Endothelial cell of umbilical vein (primary cell): ENCODE measurements around the gene SH3RF3. TPM values are rescaled to one million over a fixed set of nuclear protein-coding genes. Genes with fewer than 3 reads are reported as not detected.

Experiments used
- BruUV-seq: library from RNA; stranded (reverse); fragments of 400-500 nt; replicated peaks from 2 replicates; lab custom pipeline; 2021; lab: Mats Ljungman, UMichigan
- CTCF ChIA-PET: fragments of 300-600, 350-600 bp; sonication (Branson Sonifier 250); formaldehyde crosslinking; loops from one replicate; lab custom pipeline; 2021; ENCODE audit warnings: antibody characterized with exemption, inconsistent platforms; lab: Charles Lee
- POLR2A ChIA-PET: fragments of 300-600, 350-600 bp; sonication (Branson Sonifier 250); formaldehyde crosslinking; loops from one replicate; lab custom pipeline; 2021; ENCODE audit warnings: antibody characterized with exemption, inconsistent platforms; lab: Charles Lee
- DNase-seq: peaks from one replicate; pipeline ENCODE4 v3.0.0-alpha.2; 2011; ENCODE audit warnings: low read depth, low spot score
- FAIRE-seq: peaks from 2 replicates; lab custom pipeline; 2011; peaks lifted over from hg19 to GRCh38; lab: Jason Lieb, UNC
- H2AFZ ChIP-seq: 2 replicates; pipeline ENCODE4 v1.6.0; 2012; ENCODE audit warnings: low read depth, low read length, control low read depth, inconsistent platforms
- H3K27ac ChIP-seq: 2 replicates; pipeline ENCODE4 v1.5.1; 2011; ENCODE audit warnings: low read depth, mild to moderate bottlenecking, control low read depth, low read length, moderate library complexity; ENCODE audit not compliant: insufficient read depth
- H3K27me3 ChIP-seq, 2 experiments: 2 replicates each; pipeline versions ENCODE4 v1.6.0 to v1.6.1; 2011; ENCODE audit warnings: low read length in 2 of 2, mixed read lengths in 1 of 2; ENCODE audit not compliant: control insufficient read depth in 2 of 2, insufficient read depth in 2 of 2
- H3K36me3 ChIP-seq, 2 experiments: 2 replicates in 1 of 2; 3 replicates in 1 of 2; pipeline ENCODE4 v1.5.1; 2011; ENCODE audit warnings: low read length in 2 of 2, mild to moderate bottlenecking in 1 of 2, moderate library complexity in 1 of 2; ENCODE audit not compliant: control insufficient read depth in 2 of 2, insufficient read depth in 2 of 2; ENCODE audit errors: extremely low read depth in 1 of 2
- H3K4me1 ChIP-seq: 3 replicates; pipeline ENCODE4 v1.5.1; 2011; ENCODE audit warnings: mild to moderate bottlenecking, low read length; ENCODE audit not compliant: control insufficient read depth, insufficient read depth; ENCODE audit errors: extremely low read depth
- H3K4me2 ChIP-seq: 2 replicates; pipeline ENCODE4 v1.6.1; 2011; ENCODE audit warnings: low read length, control low read depth, mixed read lengths; ENCODE audit not compliant: insufficient read depth
- H3K4me3 ChIP-seq, 3 experiments: fragments of 200-600 bp in 1 of 3; sonication (generic), shearing (Covaris generic) in 1 of 3; replicated peaks in 1 of 3; 2 replicates each; pipeline ENCODE4 v1.5.1; 2011 to 2016; ENCODE audit warnings: control low read depth in 3 of 3, low read length in 3 of 3, mild to moderate bottlenecking in 2 of 3, inconsistent platforms in 1 of 3, low read depth in 1 of 3, moderate library complexity in 1 of 3; ENCODE audit not compliant: insufficient read depth in 1 of 3
- H3K79me2 ChIP-seq: 2 replicates; pipeline ENCODE4 v1.6.0; 2012; ENCODE audit warnings: low read length, inconsistent platforms; ENCODE audit not compliant: control insufficient read depth, insufficient read depth
- H3K9ac ChIP-seq: replicated peaks from 2 replicates; pipeline ENCODE3; 2011; ENCODE audit warnings: low read length, control low read depth; ENCODE audit not compliant: insufficient read depth; ENCODE audit errors: extremely low read depth
- H3K9me1 ChIP-seq: replicated peaks from 3 replicates; pipeline ENCODE4 v1.6.0; 2011; ENCODE audit warnings: mild to moderate bottlenecking, low read length; ENCODE audit not compliant: control insufficient read depth, insufficient read depth; ENCODE audit errors: extremely low read depth
- H3K9me3 ChIP-seq: replicated peaks from 2 replicates; pipeline ENCODE4 v1.5.1; 2012; ENCODE audit warnings: low read length, inconsistent platforms; ENCODE audit not compliant: control insufficient read depth, insufficient read depth
- H4K20me1 ChIP-seq: replicated peaks from 2 replicates; pipeline ENCODE3; 2011; ENCODE audit warnings: mild to moderate bottlenecking, low read length; ENCODE audit not compliant: control insufficient read depth, insufficient read depth; ENCODE audit errors: extremely low read depth
- EZH2 ChIP-seq: IDR thresholded peaks from 2 replicates; pipeline ENCODE4 v1.6.1; 2012; ENCODE audit warnings: borderline replicate concordance, low read depth, mild to moderate bottlenecking, moderate library complexity, low read length, inconsistent platforms; ENCODE audit not compliant: severe bottlenecking
- FOS ChIP-seq: IDR thresholded peaks from 2 replicates; pipeline ENCODE4 v1.6.1; 2011; ENCODE audit warnings: mild to moderate bottlenecking, low read length, moderate library complexity, borderline replicate concordance; ENCODE audit not compliant: insufficient read depth
- GATA2 ChIP-seq: IDR thresholded peaks from 2 replicates; pipeline ENCODE4 v1.7.0; 2011; ENCODE audit warnings: low read depth, mild to moderate bottlenecking, moderate library complexity, mixed read lengths, low read length; ENCODE audit not compliant: insufficient read length, insufficient read depth
- JUN ChIP-seq: IDR thresholded peaks from 2 replicates; pipeline ENCODE4 v1.6.1; 2011; ENCODE audit warnings: borderline replicate concordance, low read depth; ENCODE audit not compliant: insufficient read length, insufficient read depth
- MAX ChIP-seq: IDR thresholded peaks from 2 replicates; pipeline ENCODE4 v1.6.1; 2011; ENCODE audit not compliant: insufficient read depth, insufficient read length
- MYC ChIP-seq: IDR thresholded peaks from one replicate; pipeline ENCODE4 v1.6.1; 2011; ENCODE audit warnings: mild to moderate bottlenecking, low read depth, low read length
- POLR2A ChIP-seq: IDR thresholded peaks from 2 replicates; pipeline ENCODE4 v1.6.1; 2012; ENCODE audit warnings: low read depth, mild to moderate bottlenecking, control low read depth, low read length
- POLR2AphosphoS5 ChIP-seq: IDR thresholded peaks from 2 replicates; pipeline ENCODE4 v1.6.1; 2012; ENCODE audit warnings: low read depth, mild to moderate bottlenecking, control low read depth, low read length, moderate library complexity; ENCODE audit not compliant: insufficient read depth
- dilution Hi-C: fragments of 300-500 bp; cut with MboI; formaldehyde crosslinking; loops from one replicate; pipeline ENCODE4 v1.15.0; 2019; ENCODE audit warnings: low sequenced_read_pairs; ENCODE audit not compliant: extremely low pct_ligation_motif_present
- intact Hi-C: fragments of 100-400 bp; cut with micrococcal nuclease; formaldehyde crosslinking; loops from one replicate; pipeline ENCODE4 v1.10.0; 2022
- polyA plus RNA-seq, 4 experiments: library from polyadenylated mRNA; depleted of rRNA in 3 of 4; stranded (reverse) in 3 of 4; unstranded in 1 of 4; fragments of >200 nt; gene quantifications; 2 replicates each; pipeline versions ENCODE4 v1.2.1 to v1.2.3, GENCODE V29; 2011 to 2012; ENCODE audit warnings: missing spikeins in 1 of 4
- total RNA-seq: library from RNA; stranded (reverse); gene quantifications from 2 replicates; pipeline ENCODE4 v1.2.3, GENCODE V29; 2021
- TF ChIP-seq, protein P1 (sequence below), 2 donors: IDR thresholded peaks; 1 replicate in 1 of 2; 2 replicates in 1 of 2; pipeline ENCODE4 v1.5.1; 2011; ENCODE audit warnings: low read length in 2 of 2, mild to moderate bottlenecking in 2 of 2, moderate library complexity in 2 of 2, control low read depth in 1 of 2, inconsistent platforms in 1 of 2, low read depth in 1 of 2; ENCODE audit not compliant: insufficient read depth in 1 of 2; ENCODE audit errors: extremely low read depth in 1 of 2

Gene SH3RF3
- total and polyA plus RNA-seq, 2 donors (not counting 3 experiments of a cell fraction or from before 2014, with no cell fraction given) = 3.8 to 14.7 TPM

GRCh38 chr2:109532728-109533076, 403.7 kb downstream of the SH3RF3 start:
- Histone ChIP-seq H4K20me1 (no peaks in the 10 kb centered on the region), H3K9me3 (no peaks in the 10 kb centered on the region), H3K4me1 (no peaks in the 10 kb centered on the region), H3K9me1 (no peaks in the 10 kb centered on the region), H2AFZ (no peak overlapping the region), H3K4me3 (no peak overlapping the region), H3K9ac (no peak overlapping the region), H3K36me3 (no peaks in the 10 kb centered on the region), H3K4me2 (no peak overlapping the region), H3K27me3 (peaks cover 10% of the 10 kb centered on the region in 2 experiments), H3K79me2 (no peaks in the 10 kb centered on the region), H3K27ac (no peak overlapping the region)
- TF ChIP-seq JUN (no peak), MYC (no peak)
- TF ChIP-seq, protein P1, sequence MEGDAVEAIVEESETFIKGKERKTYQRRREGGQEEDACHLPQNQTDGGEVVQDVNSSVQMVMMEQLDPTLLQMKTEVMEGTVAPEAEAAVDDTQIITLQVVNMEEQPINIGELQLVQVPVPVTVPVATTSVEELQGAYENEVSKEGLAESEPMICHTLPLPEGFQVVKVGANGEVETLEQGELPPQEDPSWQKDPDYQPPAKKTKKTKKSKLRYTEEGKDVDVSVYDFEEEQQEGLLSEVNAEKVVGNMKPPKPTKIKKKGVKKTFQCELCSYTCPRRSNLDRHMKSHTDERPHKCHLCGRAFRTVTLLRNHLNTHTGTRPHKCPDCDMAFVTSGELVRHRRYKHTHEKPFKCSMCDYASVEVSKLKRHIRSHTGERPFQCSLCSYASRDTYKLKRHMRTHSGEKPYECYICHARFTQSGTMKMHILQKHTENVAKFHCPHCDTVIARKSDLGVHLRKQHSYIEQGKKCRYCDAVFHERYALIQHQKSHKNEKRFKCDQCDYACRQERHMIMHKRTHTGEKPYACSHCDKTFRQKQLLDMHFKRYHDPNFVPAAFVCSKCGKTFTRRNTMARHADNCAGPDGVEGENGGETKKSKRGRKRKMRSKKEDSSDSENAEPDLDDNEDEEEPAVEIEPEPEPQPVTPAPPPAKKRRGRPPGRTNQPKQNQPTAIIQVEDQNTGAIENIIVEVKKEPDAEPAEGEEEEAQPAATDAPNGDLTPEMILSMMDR (IDR thresholded peaks at IDR 0.05; ENCODE audit: extremely low read depth in 1 of 2, insufficient read depth in 1 of 2, low read depth in 1 of 2, low read length in 2 of 2) = no peak
- ChIA-PET CTCF (interaction anchor here (1.0 to 4.8 kb wide), 4 partner anchors 11 to 604 kb away, joined by 3 to 51 read pairs (median 4); no protein-coding TSS in a partner anchor), POLR2A (no interaction called here)
- dilution Hi-C loops (no loop called here), intact Hi-C loops (no loop called here)
- BruUV-seq = no TSS peak
- no peak for FAIRE-seq
- DNase-seq = no peak

DNA sequence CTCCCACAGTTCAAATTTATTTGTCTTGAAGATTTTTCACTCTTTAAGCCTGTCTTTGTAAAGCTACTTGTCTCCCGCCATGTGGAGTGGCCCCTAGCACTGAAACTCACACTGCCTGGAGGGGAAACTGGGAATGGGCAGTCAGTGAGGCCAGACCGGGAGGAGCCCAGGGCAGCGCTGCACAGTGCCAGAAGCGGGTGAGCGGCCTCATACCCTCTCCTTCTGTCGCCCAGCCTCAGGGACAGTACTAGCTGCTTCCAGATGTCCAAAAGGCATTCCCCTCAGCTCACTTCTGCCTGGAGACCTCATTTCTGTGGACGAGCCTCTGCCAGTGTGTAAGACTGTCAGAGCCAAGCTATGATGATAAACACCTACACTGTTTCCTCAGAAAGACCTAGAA, 404.8 kb downstream of the SH3RF3 start:
- TF ChIP-seq POLR2AphosphoS5 (no peak), GATA2 (no peak), POLR2A (no peak), MYC (no peak), EZH2 (no peak), JUN (no peak), MAX (no peak), FOS (no peak)
- TF ChIP-seq, protein P1 (IDR thresholded peaks at IDR 0.05; ENCODE audit: extremely low read depth in 1 of 2, insufficient read depth in 1 of 2, low read depth in 1 of 2, low read length in 2 of 2) = no peak
- Histone ChIP-seq H4K20me1 (no peaks in the 10 kb centered on the region), H3K27me3 (peaks cover 10% of the 10 kb centered on the region in 2 experiments), H3K9me3 (no peaks in the 10 kb centered on the region), H3K4me2 (no peak overlapping the region), H2AFZ (no peak overlapping the region), H3K4me1 (no peaks in the 10 kb centered on the region), H3K36me3 (no peaks in the 10 kb centered on the region), H3K79me2 (no peaks in the 10 kb centered on the region), H3K27ac (no peak overlapping the region), H3K9me1 (no peaks in the 10 kb centered on the region), H3K9ac (no peak overlapping the region), H3K4me3 (no peak overlapping the region)
- intact Hi-C loops = no loop called here
- ChIA-PET CTCF (interaction anchor here (0.7 to 4.8 kb wide), 5 partner anchors 10 to 668 kb away, joined by 3 to 51 read pairs (median 4); no protein-coding TSS in a partner anchor), POLR2A (no interaction called here)
- dilution Hi-C loops = no loop called here
- FAIRE-seq (no peak), DNase-seq (no peak)
- BruUV-seq = no TSS peak
